ENCODE data around the gene GPR68. TPM values are rescaled to one million over a fixed set of nuclear protein-coding genes. Genes with fewer than 3 reads are reported as not detected.

The GPR68 gene
- total and polyA plus RNA-seq, 2 donors (not counting 1 experiment from before 2014, with no cell fraction given) = 0.31 to 0.34 TPM

DNA sequence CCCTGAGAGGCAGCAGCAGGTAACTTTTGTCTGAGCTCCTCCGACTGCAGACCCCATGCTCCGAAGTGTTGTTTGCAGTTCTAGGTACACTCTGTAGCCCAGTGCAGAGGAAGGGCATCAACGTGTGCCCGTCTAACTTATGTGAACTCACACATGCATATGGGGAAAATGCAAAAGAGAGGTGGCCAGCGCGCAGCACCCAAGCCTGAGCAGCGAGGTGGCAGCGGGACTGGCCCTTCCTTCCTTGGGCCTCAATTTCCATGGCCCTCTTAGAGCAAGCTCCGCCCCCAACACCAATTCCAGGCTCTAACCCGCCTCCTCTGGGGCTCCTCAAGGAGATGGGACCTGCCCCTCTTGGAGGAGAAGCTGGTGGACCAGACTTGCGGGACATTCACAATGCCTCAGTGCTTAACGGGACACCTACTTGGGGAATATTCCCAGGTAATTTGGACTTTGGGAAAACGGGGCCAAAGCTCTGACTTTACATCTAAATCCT, 27.7 kb downstream of the GPR68 start:
- H3K4me3 ChIP-seq (ENCODE audit: control extremely low read depth in 1 of 5, extremely low read depth in 1 of 5, insufficient read depth in 1 of 5, low read depth in 2 of 5, low read length in 4 of 5) = no peak overlapping the region
- DNase-seq = no peak
- ChIA-PET CTCF (interaction anchor here (0.7 to 2.4 kb wide), 3 partner anchors 60 to 231 kb away, joined by 3 to 14 read pairs (median 4); no protein-coding TSS in a partner anchor), POLR2A (no interaction called here)
- intact Hi-C loops (cut with micrococcal nuclease) = no loop called here
- Mint-ChIP-seq H3K27me3 (no peaks in the 10 kb centered on the region), H3K9me3 (ENCODE audit: insufficient read depth) (no peaks in the 10 kb centered on the region), H3K27ac (no peak overlapping the region), H3K4me1 (no peaks in the 10 kb centered on the region), H3K4me3 (no peak overlapping the region)
- no peaks in the 10 kb centered on the region for H3K79me2 ChIP-seq (ENCODE audit: control insufficient read depth, insufficient read depth, low read length)
- H3K36me3 ChIP-seq (replicated peaks in 1 of 2; ENCODE audit: control extremely low read depth in 1 of 2, control insufficient read depth in 1 of 2, extremely low read depth in 1 of 2, insufficient read depth in 2 of 2, low read length in 1 of 2) = peaks cover 2 to 62% of the 10 kb centered on the region in 2 experiments
- H3K4me2 ChIP-seq (replicated peaks; ENCODE audit: low read depth, low read length, poor library complexity, severe bottlenecking) = no peak overlapping the region
- H3K27me3 ChIP-seq (replicated peaks in 1 of 4; ENCODE audit: control extremely low read depth in 1 of 4, control insufficient read depth in 3 of 4, insufficient read depth in 4 of 4, low read length in 3 of 4) = no peaks in the 10 kb centered on the region
- H3K9ac ChIP-seq (ENCODE audit: low read length) = no peak overlapping the region
- TF ChIP-seq EZH2 (IDR thresholded peaks at IDR 0.05; ENCODE audit: borderline replicate concordance, insufficient read depth, low read depth, low read length, poor library complexity, severe bottlenecking) = no peak
- TF ChIP-seq, protein P1, sequence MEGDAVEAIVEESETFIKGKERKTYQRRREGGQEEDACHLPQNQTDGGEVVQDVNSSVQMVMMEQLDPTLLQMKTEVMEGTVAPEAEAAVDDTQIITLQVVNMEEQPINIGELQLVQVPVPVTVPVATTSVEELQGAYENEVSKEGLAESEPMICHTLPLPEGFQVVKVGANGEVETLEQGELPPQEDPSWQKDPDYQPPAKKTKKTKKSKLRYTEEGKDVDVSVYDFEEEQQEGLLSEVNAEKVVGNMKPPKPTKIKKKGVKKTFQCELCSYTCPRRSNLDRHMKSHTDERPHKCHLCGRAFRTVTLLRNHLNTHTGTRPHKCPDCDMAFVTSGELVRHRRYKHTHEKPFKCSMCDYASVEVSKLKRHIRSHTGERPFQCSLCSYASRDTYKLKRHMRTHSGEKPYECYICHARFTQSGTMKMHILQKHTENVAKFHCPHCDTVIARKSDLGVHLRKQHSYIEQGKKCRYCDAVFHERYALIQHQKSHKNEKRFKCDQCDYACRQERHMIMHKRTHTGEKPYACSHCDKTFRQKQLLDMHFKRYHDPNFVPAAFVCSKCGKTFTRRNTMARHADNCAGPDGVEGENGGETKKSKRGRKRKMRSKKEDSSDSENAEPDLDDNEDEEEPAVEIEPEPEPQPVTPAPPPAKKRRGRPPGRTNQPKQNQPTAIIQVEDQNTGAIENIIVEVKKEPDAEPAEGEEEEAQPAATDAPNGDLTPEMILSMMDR (IDR thresholded peaks at IDR 0.05) = no peak
- no peak overlapping the region for H3K27ac ChIP-seq (ENCODE audit: low read length in 2 of 2)
- no peaks in the 10 kb centered on the region for H3K4me1 ChIP-seq (ENCODE audit: control insufficient read depth in 2 of 2, insufficient read depth in 2 of 2, low read length in 2 of 2)
- no peaks in the 10 kb centered on the region for H3K9me3 ChIP-seq (ENCODE audit: control extremely low read depth in 1 of 3, control insufficient read depth in 2 of 3, insufficient read depth in 1 of 3, low read length in 2 of 3)
- H4K20me1 ChIP-seq (ENCODE audit: control insufficient read depth, insufficient read depth, low read length, poor library complexity, severe bottlenecking) = no peaks in the 10 kb centered on the region
- WGBS (ENCODE audit: insufficient coverage) = 97% methylated on average over 13 of the region's 13 CpGs
- no peak for ATAC-seq (ENCODE audit: low read depth)
- no peak overlapping the region for H2AFZ ChIP-seq (ENCODE audit: insufficient read depth, low read depth, low read length, poor library complexity, severe bottlenecking)

DNA sequence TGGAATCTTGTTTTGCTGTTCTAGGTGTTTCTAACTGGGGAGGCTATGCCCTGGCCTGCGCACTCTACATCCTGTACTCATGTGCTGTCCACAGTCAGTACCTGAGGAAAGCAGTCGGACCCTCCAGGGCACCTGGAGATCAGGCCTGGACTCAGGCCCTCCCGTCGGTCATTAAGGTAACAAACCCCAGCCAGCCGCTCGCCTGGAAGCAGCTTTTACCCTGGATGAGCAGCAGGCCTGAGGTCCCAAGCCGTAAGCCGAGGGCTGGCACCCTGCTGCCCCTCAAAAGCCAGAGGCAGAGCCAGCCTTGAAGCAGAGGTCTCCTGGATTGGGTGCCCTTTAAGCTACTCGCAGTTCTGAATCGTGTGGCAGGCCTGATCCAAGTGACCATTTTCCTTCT, 29.1 kb downstream of the GPR68 start:
- no peak overlapping the region for H3K4me3 Mint-ChIP-seq
- intact Hi-C loops (cut with micrococcal nuclease) = no loop called here
- no peaks in the 10 kb centered on the region for H3K9me3 Mint-ChIP-seq (ENCODE audit: insufficient read depth)
- DNase-seq = no peak
- Histone ChIP-seq H3K4me2 (replicated peaks; ENCODE audit: low read depth, low read length, poor library complexity, severe bottlenecking) (no peak overlapping the region), H2AFZ (ENCODE audit: insufficient read depth, low read depth, low read length, poor library complexity, severe bottlenecking) (no peak overlapping the region), H3K4me1 (ENCODE audit: control insufficient read depth in 2 of 2, insufficient read depth in 2 of 2, low read length in 2 of 2) (no peaks in the 10 kb centered on the region), H3K9me3 (ENCODE audit: control extremely low read depth in 1 of 3, control insufficient read depth in 2 of 3, insufficient read depth in 1 of 3, low read length in 2 of 3) (no peaks in the 10 kb centered on the region), H3K9ac (ENCODE audit: low read length) (no peak overlapping the region), H3K27ac (ENCODE audit: low read length in 2 of 2) (no peak overlapping the region), H3K36me3 (replicated peaks in 1 of 2; ENCODE audit: control extremely low read depth in 1 of 2, control insufficient read depth in 1 of 2, extremely low read depth in 1 of 2, insufficient read depth in 2 of 2, low read length in 1 of 2) (peaks cover 2 to 62% of the 10 kb centered on the region in 2 experiments), H3K4me3 (ENCODE audit: control extremely low read depth in 1 of 5, extremely low read depth in 1 of 5, insufficient read depth in 1 of 5, low read depth in 2 of 5, low read length in 4 of 5) (no peak overlapping the region), H4K20me1 (ENCODE audit: control insufficient read depth, insufficient read depth, low read length, poor library complexity, severe bottlenecking) (no peaks in the 10 kb centered on the region), H3K79me2 (ENCODE audit: control insufficient read depth, insufficient read depth, low read length) (no peaks in the 10 kb centered on the region), H3K27me3 (replicated peaks in 1 of 4; ENCODE audit: control extremely low read depth in 1 of 4, control insufficient read depth in 3 of 4, insufficient read depth in 4 of 4, low read length in 3 of 4) (no peaks in the 10 kb centered on the region)
- TF ChIP-seq EZH2 (IDR thresholded peaks at IDR 0.05; ENCODE audit: borderline replicate concordance, insufficient read depth, low read depth, low read length, poor library complexity, severe bottlenecking) = no peak
- TF ChIP-seq, protein P1 (IDR thresholded peaks at IDR 0.05) = no peak
- H3K4me1 Mint-ChIP-seq = no peaks in the 10 kb centered on the region
- no peak for ATAC-seq (ENCODE audit: low read depth)
- H3K27ac Mint-ChIP-seq = no peak overlapping the region
- CTCF ChIA-PET = interaction anchor here (2.4 kb wide), 1 partner anchor 71 kb away, joined by 14 read pairs; no protein-coding TSS in a partner anchor
- POLR2A ChIA-PET = no interaction called here
- no peaks in the 10 kb centered on the region for H3K27me3 Mint-ChIP-seq
- WGBS (ENCODE audit: insufficient coverage) = 89% methylated on average over 10 of the region's 10 CpGs
